BLaER1 treated with 17β-estradiol and CSF1 and Interleukin-3, amounts not matched to agents 10 nM and 100 nM (cell line): Measurements from ENCODE around the gene SPEN.

Source experiments
- H3K27ac ChIP-seq, 11 experiments: shearing (Covaris generic); formaldehyde crosslinking; 2 replicates each; pipeline ENCODE4 v1.8.1; 2022
- H3K27me3 ChIP-seq, 11 experiments: shearing (Covaris generic); formaldehyde crosslinking; 2 replicates each; pipeline ENCODE4 v1.8.1; 2022
- H3K36me3 ChIP-seq, 11 experiments: shearing (Covaris generic); formaldehyde crosslinking; 2 replicates each; pipeline ENCODE4 v1.8.1; 2022
- H3K4me1 ChIP-seq, 10 experiments: shearing (Covaris generic); formaldehyde crosslinking; 2 replicates each; pipeline ENCODE4 v1.8.1; 2022
- H3K4me2 ChIP-seq, 11 experiments: shearing (Covaris generic); formaldehyde crosslinking; 2 replicates each; pipeline ENCODE4 v1.8.1; 2022
- H3K4me3 ChIP-seq, 10 experiments: shearing (Covaris generic); formaldehyde crosslinking; 2 replicates each; pipeline ENCODE4 v1.8.1; 2022
- H3K9ac ChIP-seq, 11 experiments: shearing (Covaris generic); formaldehyde crosslinking; 2 replicates each; pipeline ENCODE4 v1.8.1; 2022
- H3K9me3 ChIP-seq, 11 experiments: shearing (Covaris generic); formaldehyde crosslinking; replicated peaks in 1 of 11; 2 replicates each; pipeline ENCODE4 v1.8.1; 2022
- H4K20me1 ChIP-seq, 11 experiments: shearing (Covaris generic); formaldehyde crosslinking; 2 replicates each; pipeline ENCODE4 v1.8.1; 2022
- Cebpa-rat ChIP-seq, 11 experiments: shearing (Covaris generic); IDR thresholded peaks; 2 replicates each; pipeline ENCODE4 v1.8.1; 2022

SPEN gene

GRCh38 chr1:15946571-15947381, 99.3 kb downstream of the SPEN start:
- H3K4me1 ChIP-seq = peaks cover 39 to 72% (median 50%) of the 10 kb centered on the region in 10 experiments
- H3K9me3 ChIP-seq = no peaks in the 10 kb centered on the region
- H3K4me3 ChIP-seq = peak overlapping the region in 1 of 10 experiments; percentile 40; a peak in 2 of 20 replicates
- no peak for TF ChIP-seq Cebpa-rat (IDR thresholded peaks at IDR 0.05)
- peaks cover 6 to 99% (median 97%) of the 10 kb centered on the region in 11 experiments; a peak in 20 of 22 replicates for H4K20me1 ChIP-seq
- H3K4me2 ChIP-seq = peak overlapping the region in 3 of 11 experiments; percentile 92 to 97 (median 97); a peak in 4 of 22 replicates
- no peaks in the 10 kb centered on the region for H3K27me3 ChIP-seq
- peak overlapping the region in 5 of 11 experiments; percentile 17 to 55 (median 47); a peak in 8 of 22 replicates for H3K9ac ChIP-seq
- H3K36me3 ChIP-seq = peaks cover 64 to 90% (median 82%) of the 10 kb centered on the region in 11 experiments
- peak overlapping the region in 2 of 11 experiments; percentile 14 to 36; a peak in 3 of 22 replicates for H3K27ac ChIP-seq

- TF ChIP-seq Cebpa-rat (IDR thresholded peaks at IDR 0.05) = no peak
- Histone ChIP-seq H3K27ac (peak overlapping the region in 6 of 11 experiments; percentile 25 to 86 (median 74); a peak in 6 of 22 replicates), H3K27me3 (no peaks in the 10 kb centered on the region), H3K9ac (peak overlapping the region in 5 of 11 experiments; percentile 37 to 79 (median 55); a peak in 6 of 22 replicates), H3K4me2 (peak overlapping the region in 5 of 11 experiments; percentile 88 to 97 (median 97); a peak in 9 of 22 replicates), H3K4me1 (peaks cover 47 to 79% (median 58%) of the 10 kb centered on the region in 10 experiments), H4K20me1 (peaks cover 6 to 99% (median 97%) of the 10 kb centered on the region in 11 experiments; a peak in 20 of 22 replicates), H3K4me3 (peak overlapping the region in 2 of 10 experiments; percentile 11 to 40; a peak in 2 of 20 replicates), H3K9me3 (no peaks in the 10 kb centered on the region), H3K36me3 (peaks cover 56 to 87% (median 77%) of the 10 kb centered on the region in 11 experiments)
These were observed 100.0 kb downstream of the SPEN start for GRCh38 chr1:15947382-15948090.

- Histone ChIP-seq H3K9ac (peak overlapping the region in 10 of 11 experiments; percentile 13 to 79 (median 38); a peak in 10 of 22 replicates), H3K4me2 (peak overlapping the region in 7 of 11 experiments; percentile 88 to 98 (median 97); a peak in 14 of 22 replicates), H3K9me3 (no peaks in the 10 kb centered on the region), H3K36me3 (peaks cover 50 to 83% (median 71%) of the 10 kb centered on the region in 11 experiments), H3K27ac (peak overlapping the region in 10 of 11 experiments; percentile 25 to 86 (median 70); a peak in 15 of 22 replicates), H4K20me1 (peaks cover 6 to 99% (median 95%) of the 10 kb centered on the region in 11 experiments; a peak in 20 of 22 replicates), H3K4me1 (peaks cover 53 to 79% (median 64%) of the 10 kb centered on the region in 10 experiments), H3K27me3 (no peaks in the 10 kb centered on the region), H3K4me3 (peak overlapping the region in 2 of 10 experiments; percentile 11 to 40; a peak in 3 of 20 replicates)
- no peak for TF ChIP-seq Cebpa-rat (IDR thresholded peaks at IDR 0.05)
These were observed 100.6 kb downstream of the SPEN start for GRCh38 chr1:15948091-15948591.

DNA sequence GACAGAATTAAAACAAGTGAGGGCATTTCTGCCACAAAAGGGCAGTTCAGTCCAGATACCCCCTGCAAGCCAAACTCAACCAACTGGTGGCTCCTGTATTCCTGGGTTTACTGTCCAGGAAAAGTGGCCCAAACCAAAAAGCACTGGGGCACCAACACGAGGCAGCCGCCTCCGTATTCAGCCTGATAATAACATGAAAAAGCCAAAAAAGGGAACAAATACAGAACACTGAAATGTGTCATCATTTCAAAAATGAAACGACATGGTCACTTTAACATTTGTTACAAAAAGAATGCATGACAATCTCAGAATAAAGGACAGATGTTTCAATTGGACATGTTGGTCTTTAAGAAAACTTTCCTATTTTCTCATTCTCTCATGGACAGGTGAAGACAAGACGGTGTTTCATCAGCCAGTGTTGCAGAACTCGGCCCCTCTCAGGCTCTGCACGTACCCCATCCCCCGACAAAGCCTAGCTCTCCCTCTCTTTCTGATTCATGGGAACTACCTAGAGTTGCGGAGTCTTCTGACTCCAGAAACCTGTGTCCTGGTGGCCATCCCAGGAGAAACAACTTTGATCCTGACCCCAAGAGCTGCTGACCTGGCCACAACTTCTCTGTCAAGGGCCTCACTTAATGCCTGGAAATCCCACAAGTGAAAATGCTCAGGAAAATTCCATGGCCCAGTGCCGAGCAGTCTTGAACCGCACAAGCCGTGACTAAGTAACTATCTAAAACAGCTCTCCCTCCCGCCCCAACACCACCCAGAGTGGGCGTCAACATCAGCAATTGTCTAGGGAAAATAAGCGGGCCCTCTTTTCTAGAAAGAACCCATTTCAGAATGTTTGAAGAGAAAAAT, 101.3 kb downstream of the SPEN start:
- H3K4me3 ChIP-seq = peak overlapping the region in 1 of 10 experiments; percentile 40; a peak in 1 of 20 replicates
- H3K9ac ChIP-seq = peak overlapping the region in 9 of 11 experiments; percentile 30 to 79 (median 55); a peak in 13 of 22 replicates
- peaks cover 44 to 83% (median 64%) of the 10 kb centered on the region in 11 experiments for H3K36me3 ChIP-seq
- H3K4me2 ChIP-seq = peak overlapping the region; percentile 87 to 98 (median 96); a peak in 21 of 22 replicates
- peaks cover 6 to 99% (median 93%) of the 10 kb centered on the region in 11 experiments; a peak in 20 of 22 replicates for H4K20me1 ChIP-seq
- no peaks in the 10 kb centered on the region for H3K9me3 ChIP-seq
- H3K27me3 ChIP-seq = no peaks in the 10 kb centered on the region
- H3K27ac ChIP-seq = peak overlapping the region; percentile 59 to 86 (median 77); a peak in 19 of 22 replicates
- peaks cover 60 to 84% (median 71%) of the 10 kb centered on the region in 10 experiments for H3K4me1 ChIP-seq
- TF ChIP-seq Cebpa-rat (IDR thresholded peaks at IDR 0.05) = no peak

- Histone ChIP-seq H4K20me1 (peaks cover 6 to 99% (median 94%) of the 10 kb centered on the region in 11 experiments; a peak in 20 of 22 replicates), H3K4me1 (peaks cover 68 to 92% (median 79%) of the 10 kb centered on the region in 10 experiments), H3K9ac (peak overlapping the region; percentile 14 to 79 (median 67); a peak in 16 of 22 replicates), H3K27me3 (no peaks in the 10 kb centered on the region), H3K4me3 (no peak overlapping the region), H3K9me3 (no peaks in the 10 kb centered on the region), H3K36me3 (peaks cover 35 to 83% (median 62%) of the 10 kb centered on the region in 11 experiments), H3K4me2 (peak overlapping the region; percentile 87 to 98 (median 96)), H3K27ac (peak overlapping the region; percentile 59 to 86 (median 77); a peak in 20 of 22 replicates)
- no peak for TF ChIP-seq Cebpa-rat (IDR thresholded peaks at IDR 0.05)
These were observed 102.1 kb downstream of the SPEN start for GRCh38 chr1:15949453-15950245.

DNA sequence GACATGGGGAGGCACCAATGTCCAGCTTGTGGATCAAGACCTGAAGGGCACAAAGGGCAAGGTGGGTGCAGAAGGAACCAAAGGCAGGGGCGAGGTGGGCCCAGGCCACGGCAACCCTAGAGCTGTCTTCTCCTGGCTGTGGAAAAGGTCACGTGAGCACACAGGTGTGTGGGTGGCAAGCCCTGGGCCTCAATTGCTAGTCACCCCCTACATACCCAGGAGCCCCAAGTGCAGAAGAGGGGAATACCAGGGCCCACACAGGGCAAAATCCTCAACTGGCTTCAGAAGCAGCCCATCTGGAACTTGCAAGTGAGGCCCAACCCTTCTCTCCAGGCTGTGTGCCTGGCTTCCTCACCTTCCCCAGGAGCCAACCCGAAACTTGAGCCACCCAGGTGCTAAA, 102.8 kb downstream of the SPEN start:
- Histone ChIP-seq H3K4me3 (no peak overlapping the region), H3K9ac (peak overlapping the region; percentile 14 to 79 (median 67); a peak in 15 of 22 replicates), H3K36me3 (peaks cover 29 to 83% (median 62%) of the 10 kb centered on the region in 11 experiments), H3K9me3 (no peaks in the 10 kb centered on the region), H3K27ac (peak overlapping the region; percentile 59 to 86 (median 77)), H4K20me1 (peaks cover 6 to 99% (median 95%) of the 10 kb centered on the region in 11 experiments; a peak in 20 of 22 replicates), H3K27me3 (no peaks in the 10 kb centered on the region), H3K4me1 (peaks cover 70 to 99% (median 85%) of the 10 kb centered on the region in 10 experiments), H3K4me2 (peak overlapping the region; percentile 87 to 98 (median 96))
- TF ChIP-seq Cebpa-rat (IDR thresholded peaks at IDR 0.05) = no peak
